IPS-18a (cell line): ENCODE measurements around the gene RNF149.

ENCODE experiments used
- H3K27ac ChIP-seq: one replicate; pipeline ENCODE4 v1.5.1; 2013; ENCODE audit warnings: low read length
- H3K27me3 ChIP-seq: one replicate; pipeline ENCODE4 v1.6.1; 2013; ENCODE audit warnings: mild to moderate bottlenecking, low read length; ENCODE audit not compliant: control insufficient read depth, insufficient read depth
- H3K36me3 ChIP-seq: one replicate; pipeline ENCODE4 v1.6.1; 2013; ENCODE audit warnings: low read depth, low read length; ENCODE audit not compliant: control insufficient read depth
- H3K4me1 ChIP-seq: one replicate; pipeline ENCODE4 v1.6.1; 2013; ENCODE audit warnings: low read depth, low read length; ENCODE audit not compliant: control insufficient read depth
- H3K4me3 ChIP-seq: one replicate; pipeline ENCODE4 v1.5.1; 2013; ENCODE audit warnings: low read length
- H3K9ac ChIP-seq: one replicate; pipeline ENCODE4 v1.6.1; 2013; ENCODE audit warnings: mild to moderate bottlenecking, low read length, moderate library complexity
- H3K9me3 ChIP-seq: one replicate; pipeline ENCODE4 v1.6.1; 2013; ENCODE audit warnings: low read depth, low read length; ENCODE audit not compliant: control insufficient read depth

Gene RNF149

DNA sequence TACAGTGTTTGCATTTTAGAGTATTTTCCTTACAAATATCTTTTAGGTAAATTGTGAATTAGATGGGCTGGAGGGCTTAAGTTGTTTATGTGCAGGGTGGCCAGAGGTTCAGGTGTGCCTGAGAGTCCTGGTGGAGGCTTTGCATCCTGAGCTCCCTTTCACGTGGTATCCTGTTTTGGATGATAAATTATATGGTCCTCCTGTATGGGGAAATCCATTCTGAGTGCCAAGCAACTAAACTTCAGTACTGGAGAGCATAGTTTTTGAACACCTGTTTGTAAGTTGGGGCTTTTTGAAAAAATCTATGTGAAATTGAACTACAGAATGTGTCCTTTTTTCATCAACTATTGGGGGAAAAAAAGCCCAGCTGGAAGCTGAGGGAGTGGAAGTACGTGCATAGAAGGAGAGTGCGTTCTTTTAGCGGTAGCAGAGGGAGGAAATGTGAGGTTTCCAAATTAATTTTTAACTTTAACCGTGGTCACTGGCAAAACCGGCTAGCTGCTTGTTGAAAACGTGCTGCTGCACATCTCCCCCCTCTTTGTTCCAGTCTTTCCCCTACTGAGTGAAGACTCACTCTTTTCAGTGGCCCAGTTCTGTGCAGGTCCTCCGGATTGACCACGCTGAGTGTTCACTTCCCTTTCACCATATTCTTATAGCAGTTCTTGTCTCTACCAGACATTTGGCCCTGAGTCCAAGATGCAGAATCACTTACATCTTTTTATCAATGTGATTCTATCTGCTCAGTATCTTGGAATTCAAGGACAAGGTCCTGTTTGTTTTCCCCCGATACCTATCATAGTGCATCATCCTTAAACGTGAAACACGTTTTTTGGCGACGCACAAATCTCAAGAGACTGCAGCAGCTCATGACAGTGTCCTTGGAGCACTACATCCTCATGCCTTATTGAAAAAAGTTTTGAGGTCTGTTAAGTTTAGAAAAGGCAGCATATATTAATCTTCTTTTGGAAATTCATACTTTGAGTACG is 40.5 kb downstream of the RNF149 start:
- no peaks in the 10 kb centered on the region for H3K4me1 ChIP-seq
- H3K27ac ChIP-seq, result no peak overlapping the region
- no peak overlapping the region for H3K4me3 ChIP-seq
- no peaks in the 10 kb centered on the region for H3K9me3 ChIP-seq
- H3K36me3 ChIP-seq, result peaks cover 70% of the 10 kb centered on the region
- no peak overlapping the region for H3K9ac ChIP-seq
- H3K27me3 ChIP-seq, result no peaks in the 10 kb centered on the region

DNA sequence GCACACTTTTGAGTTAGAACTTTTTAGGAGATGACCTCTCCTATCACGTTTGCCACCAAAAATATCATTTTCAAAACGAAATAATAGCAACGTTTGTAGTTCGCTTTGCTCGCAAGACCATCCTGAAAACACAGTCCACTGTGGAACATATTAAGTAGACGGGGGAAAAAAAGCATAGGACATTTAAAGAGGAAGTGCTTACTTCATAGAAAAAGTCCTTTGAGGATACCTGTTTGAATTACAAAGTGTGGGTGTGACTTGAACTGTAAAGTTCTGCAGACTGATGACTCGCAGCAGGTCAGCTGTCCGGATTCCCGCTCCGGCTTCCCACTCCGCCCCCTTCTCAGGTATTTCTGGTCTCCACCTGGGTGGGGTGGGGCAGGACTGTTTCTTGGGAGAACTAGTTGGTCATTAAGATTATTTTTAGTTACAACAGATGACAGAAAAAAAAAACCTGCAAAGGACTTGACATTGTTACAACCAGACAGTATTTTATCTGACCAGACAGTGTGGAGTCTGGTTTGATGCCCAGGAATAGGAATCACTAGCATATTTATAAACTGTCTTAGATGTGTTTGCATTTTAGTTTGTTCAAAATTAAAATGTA is 42.5 kb downstream of the RNF149 start:
- no peaks in the 10 kb centered on the region for H3K4me1 ChIP-seq
- H3K27me3 ChIP-seq, result no peaks in the 10 kb centered on the region
- H3K27ac ChIP-seq, result no peak overlapping the region
- H3K9me3 ChIP-seq, result no peaks in the 10 kb centered on the region
- H3K36me3 ChIP-seq, result peaks cover 67% of the 10 kb centered on the region
- no peak overlapping the region for H3K4me3 ChIP-seq
- no peak overlapping the region for H3K9ac ChIP-seq

DNA sequence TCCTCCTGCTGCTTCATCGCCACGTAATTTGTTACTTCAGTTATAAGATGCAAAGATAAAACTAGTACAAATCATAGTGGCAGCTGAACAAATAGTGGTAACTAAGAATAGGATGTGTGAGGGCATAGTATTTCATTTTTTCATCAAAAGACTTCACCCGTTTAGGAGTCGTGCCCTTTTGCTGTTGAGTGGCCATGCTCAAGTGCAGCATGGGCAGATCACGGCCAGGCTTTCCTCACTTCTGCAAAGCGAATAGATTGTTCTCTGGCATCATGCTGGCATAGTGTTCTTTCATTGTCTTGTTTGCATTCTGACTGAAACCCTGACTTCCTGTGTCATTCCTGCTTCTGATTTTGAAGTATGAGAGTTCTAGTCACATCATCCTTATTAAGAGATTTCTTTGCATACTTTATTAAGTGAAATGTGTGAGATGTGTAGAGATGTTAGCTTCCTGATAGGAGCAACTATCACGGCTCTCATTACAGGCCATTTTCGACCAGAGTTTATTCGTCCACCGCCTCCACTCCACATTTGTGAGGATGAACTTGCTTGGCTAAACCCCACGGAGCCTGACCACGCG is 44.1 kb downstream of the RNF149 start:
- Histone ChIP-seq H3K4me1 (no peaks in the 10 kb centered on the region), H3K27ac (no peak overlapping the region), H3K9ac (no peak overlapping the region), H3K9me3 (no peaks in the 10 kb centered on the region), H3K27me3 (no peaks in the 10 kb centered on the region), H3K4me3 (no peak overlapping the region), H3K36me3 (peaks cover 57% of the 10 kb centered on the region)

DNA sequence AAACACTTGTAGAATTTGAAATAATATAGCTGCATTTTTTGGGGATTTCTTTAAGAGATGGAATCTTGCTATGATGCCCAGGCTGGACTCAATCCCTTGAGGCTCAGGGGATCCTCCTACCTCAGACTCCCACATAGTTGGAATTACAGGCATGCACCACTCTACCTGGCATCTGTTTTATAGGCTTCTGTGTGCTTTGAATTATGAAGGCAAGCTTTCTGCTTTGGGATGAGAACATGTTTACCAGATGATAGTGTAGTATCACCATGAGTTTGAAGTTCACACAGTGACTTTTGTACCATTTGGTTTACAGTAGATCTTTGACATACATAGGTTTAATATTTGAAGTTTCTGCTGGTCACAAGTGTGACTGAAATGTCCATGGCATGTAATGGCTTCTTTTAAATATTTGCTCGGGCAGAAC is 45.1 kb downstream of the RNF149 start:
- H3K27me3 ChIP-seq, result no peaks in the 10 kb centered on the region
- no peak overlapping the region for H3K27ac ChIP-seq
- no peak overlapping the region for H3K4me3 ChIP-seq
- H3K9me3 ChIP-seq, result no peaks in the 10 kb centered on the region
- peaks cover 57% of the 10 kb centered on the region for H3K36me3 ChIP-seq
- no peak overlapping the region for H3K9ac ChIP-seq
- no peaks in the 10 kb centered on the region for H3K4me1 ChIP-seq

DNA sequence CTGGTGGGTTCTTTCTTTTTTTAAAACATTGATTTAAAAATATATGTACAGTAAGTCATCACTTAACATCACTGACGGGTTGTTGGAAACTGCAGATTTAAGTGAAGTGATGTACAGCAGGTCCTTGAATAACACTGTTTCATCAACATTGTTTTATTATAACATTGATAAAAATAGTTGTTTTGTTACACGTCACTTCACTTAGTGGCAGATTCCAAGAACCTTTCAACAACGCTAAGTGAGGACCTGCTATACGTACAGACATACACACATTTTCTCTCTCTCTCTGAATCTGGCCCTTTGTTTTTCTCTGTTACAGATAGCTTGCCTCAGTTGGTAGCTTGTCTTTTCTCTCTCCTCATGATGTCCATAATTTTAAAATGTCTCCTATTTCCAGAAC is 46.4 kb downstream of the RNF149 start:
- Histone ChIP-seq H3K4me3 (no peak overlapping the region), H3K4me1 (no peaks in the 10 kb centered on the region), H3K9me3 (no peaks in the 10 kb centered on the region), H3K9ac (no peak overlapping the region), H3K27me3 (no peaks in the 10 kb centered on the region), H3K36me3 (peaks cover 57% of the 10 kb centered on the region), H3K27ac (no peak overlapping the region)

DNA sequence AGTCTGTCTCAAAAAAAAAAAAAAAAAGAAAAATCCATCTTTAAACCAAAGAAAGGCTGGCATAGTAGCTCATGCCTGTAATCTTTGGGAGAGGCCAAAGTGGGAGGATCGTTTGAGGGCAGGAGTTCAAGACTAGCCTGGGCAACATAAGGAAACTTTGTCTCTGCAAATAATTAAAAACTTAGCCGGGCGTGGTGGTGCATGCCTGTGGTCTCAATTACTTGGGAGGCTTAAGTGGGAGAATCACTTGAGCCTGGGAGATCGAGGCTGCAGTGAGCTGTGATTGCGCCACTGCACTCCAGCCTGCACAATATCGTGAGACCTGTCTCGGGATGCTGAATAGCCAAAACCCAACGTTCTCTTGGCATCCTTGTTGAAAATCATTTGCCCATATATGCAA is 49.7 kb downstream of the RNF149 start:
- peaks cover 31% of the 10 kb centered on the region for H3K36me3 ChIP-seq
- H3K9me3 ChIP-seq, result no peaks in the 10 kb centered on the region
- no peak overlapping the region for H3K9ac ChIP-seq
- no peaks in the 10 kb centered on the region for H3K27me3 ChIP-seq
- H3K4me3 ChIP-seq, result no peak overlapping the region
- no peak overlapping the region for H3K27ac ChIP-seq
- H3K4me1 ChIP-seq, result peaks cover 8% of the 10 kb centered on the region

DNA sequence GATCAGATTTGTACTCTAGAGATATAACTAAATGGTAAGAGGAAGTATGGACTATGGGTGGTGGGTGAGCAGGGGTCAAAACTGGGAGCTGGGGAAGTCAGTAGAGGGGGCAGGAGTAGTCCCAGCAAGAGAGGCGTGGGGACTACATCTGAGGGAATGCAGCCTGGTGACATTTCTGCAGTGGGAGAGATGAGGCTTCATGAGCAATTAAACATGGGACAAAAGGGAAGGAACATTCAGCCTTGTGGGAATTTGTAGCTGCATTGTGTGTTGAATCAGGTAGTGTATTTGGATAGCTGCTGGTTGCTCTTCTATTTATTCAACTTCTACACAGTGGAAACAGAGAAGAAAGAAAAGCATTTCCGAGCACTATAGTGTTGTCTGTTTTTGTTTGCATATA is 52.2 kb downstream of the RNF149 start:
- H3K27me3 ChIP-seq, result no peaks in the 10 kb centered on the region
- H3K4me3 ChIP-seq, result no peak overlapping the region
- no peak overlapping the region for H3K27ac ChIP-seq
- peaks cover 11% of the 10 kb centered on the region for H3K4me1 ChIP-seq
- H3K9me3 ChIP-seq, result no peaks in the 10 kb centered on the region
- peaks cover 16% of the 10 kb centered on the region for H3K36me3 ChIP-seq
- H3K9ac ChIP-seq, result no peak overlapping the region

DNA sequence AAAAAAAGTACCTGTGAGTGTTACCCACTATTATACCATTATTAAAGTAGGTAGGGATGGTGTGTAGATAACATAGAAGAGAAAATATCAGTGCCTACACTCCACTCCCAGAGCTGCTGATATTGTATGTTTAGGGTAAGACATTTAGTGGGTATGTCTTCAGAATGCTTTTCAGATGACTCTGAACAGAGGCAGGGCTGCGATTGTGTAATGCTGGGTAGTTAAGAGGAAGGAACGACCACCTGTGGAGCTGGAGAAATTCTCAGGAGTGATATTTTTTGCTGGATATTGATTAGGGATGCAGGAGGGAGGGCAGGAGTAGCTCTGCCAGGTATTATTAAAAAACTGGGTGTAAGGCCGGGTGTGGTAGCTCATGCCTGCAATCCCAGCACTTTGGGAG is 53.0 kb downstream of the RNF149 start:
- Histone ChIP-seq H3K36me3 (peaks cover 14% of the 10 kb centered on the region), H3K9me3 (no peaks in the 10 kb centered on the region), H3K4me3 (no peak overlapping the region), H3K9ac (no peak overlapping the region), H3K27ac (no peak overlapping the region), H3K27me3 (no peaks in the 10 kb centered on the region), H3K4me1 (peaks cover 17% of the 10 kb centered on the region)

DNA sequence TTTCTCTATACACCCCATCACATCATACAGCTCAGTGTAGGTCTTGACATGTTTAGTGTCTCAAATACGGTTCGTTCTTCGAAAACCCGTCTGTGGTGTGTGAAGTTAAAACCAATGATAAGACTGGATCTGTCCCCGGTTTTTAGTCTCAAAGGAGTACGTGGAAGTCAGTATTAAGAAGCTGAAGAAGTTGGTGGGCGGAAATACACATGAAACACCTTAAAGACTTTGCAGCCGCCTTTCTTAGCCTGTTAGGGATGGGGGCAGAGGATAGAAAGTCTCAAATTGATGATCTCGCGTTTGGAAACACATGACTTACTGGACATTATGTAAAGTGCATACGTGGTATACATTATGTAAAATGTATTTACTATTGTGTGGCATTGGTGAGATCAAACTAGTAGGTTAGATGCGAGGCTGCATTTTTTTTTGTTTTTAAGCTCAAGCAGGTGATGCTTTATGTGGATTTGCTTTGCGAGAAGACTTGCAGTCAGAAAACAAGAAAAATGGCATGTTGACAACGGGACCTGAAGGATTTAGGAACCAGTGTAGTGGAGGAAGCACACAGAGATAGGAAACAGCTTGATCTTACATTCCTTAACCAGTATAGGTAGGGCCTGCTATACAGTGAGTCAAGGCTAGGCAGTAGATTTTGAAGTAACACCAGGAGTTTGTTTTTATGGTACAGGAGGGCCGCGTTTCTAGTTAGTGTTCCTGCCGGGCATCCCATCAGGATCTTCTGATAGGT is 54.6 kb downstream of the RNF149 start:
- no peak overlapping the region for H3K27ac ChIP-seq
- H3K9me3 ChIP-seq, result no peaks in the 10 kb centered on the region

DNA sequence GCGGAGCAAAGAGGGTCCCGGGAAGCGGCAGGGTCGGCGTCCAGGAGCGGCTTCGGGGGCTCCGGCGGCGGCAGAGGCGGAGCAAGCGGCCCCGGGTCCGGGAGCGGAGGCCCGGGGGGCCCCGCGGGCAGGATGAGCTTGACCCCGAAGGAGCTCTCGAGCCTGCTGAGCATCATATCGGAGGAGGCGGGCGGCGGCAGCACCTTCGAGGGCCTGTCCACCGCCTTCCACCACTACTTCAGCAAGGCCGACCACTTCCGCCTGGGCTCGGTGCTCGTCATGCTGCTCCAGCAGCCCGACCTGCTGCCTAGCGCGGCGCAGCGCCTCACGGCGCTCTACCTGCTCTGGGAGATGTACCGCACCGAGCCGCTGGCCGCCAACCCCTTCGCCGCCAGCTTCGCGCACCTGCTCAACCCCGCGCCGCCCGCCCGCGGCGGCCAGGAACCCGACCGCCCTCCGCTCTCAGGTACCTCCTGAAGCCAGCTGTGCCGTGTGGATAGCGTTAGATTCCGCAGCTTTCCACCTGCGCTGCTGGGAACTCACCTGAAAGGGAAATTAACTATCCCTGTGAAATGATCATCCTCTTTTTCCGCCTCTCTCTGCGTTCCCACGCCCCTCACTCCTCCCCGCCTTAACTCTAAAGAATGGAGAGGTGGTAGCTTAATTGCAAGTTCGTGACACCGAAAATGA is 55.3 kb downstream of the RNF149 start:
- Histone ChIP-seq H3K27me3 (no peaks in the 10 kb centered on the region), H3K9me3 (no peaks in the 10 kb centered on the region), H3K36me3 (no peaks in the 10 kb centered on the region), H3K27ac (peak overlapping the region; percentile 47), H3K9ac (peak overlapping the region; percentile 80), H3K4me1 (peaks cover 25% of the 10 kb centered on the region), H3K4me3 (peak overlapping the region; percentile 95)

More for the DNA sequence above, 54.6 kb downstream of the RNF149 start:
- Histone ChIP-seq H3K27me3 (no peaks in the 10 kb centered on the region), H3K9ac (peak overlapping the region; percentile 80), H3K4me1 (peaks cover 25% of the 10 kb centered on the region), H3K4me3 (peak overlapping the region; percentile 95), H3K36me3 (peaks cover 4% of the 10 kb centered on the region)
